GM23248 (cell line): Measurements from ENCODE around the gene C1orf174.

Experiments used
- EZH2 ChIP-seq: fragments of 200-600 bp; sonication (generic); IDR thresholded peaks from 2 replicates; pipeline ENCODE4 v1.6.1; 2018; ENCODE audit warnings: antibody characterized with exemption, mild to moderate bottlenecking; ENCODE audit not compliant: insufficient read depth, poor library complexity, severe bottlenecking
- EZH2phosphoT487 ChIP-seq: fragments of 200-600 bp; sonication (generic); IDR thresholded peaks from 2 replicates; pipeline ENCODE4 v1.6.1; 2018; ENCODE audit warnings: antibody characterized with exemption, moderate library complexity, mild to moderate bottlenecking, low read depth; ENCODE audit not compliant: insufficient read depth

DNA sequence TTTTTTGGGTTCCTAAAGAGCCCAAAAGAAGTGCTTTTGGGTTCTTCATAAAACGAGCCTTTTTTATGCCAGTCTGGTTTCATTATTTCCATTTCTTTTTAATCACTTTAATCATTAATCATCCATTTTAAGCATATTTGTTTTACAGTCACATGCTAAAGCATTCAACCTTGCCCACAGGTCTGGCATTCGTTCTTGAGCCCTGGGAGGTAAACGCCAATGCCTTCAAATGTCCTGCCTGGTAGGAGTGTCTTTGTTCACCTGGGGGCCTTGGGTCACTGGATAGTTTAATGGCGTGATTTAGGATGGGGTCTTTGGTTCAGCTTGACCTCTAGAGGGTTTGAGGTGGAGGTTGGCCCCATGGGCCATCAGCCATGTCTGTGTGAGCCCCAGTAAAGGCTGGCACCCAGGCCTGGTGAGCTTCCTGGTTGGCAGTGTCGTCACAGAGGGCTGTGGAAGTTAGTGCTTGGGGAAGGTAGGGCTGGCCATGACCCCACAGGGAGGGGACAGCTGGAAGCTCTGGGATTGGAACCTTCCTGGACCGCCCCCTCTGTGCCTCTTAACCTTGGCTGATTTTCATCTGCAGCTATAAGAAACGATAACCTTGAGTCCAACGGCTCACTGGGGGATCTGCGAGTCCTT, 20.2 kb downstream of the C1orf174 start:
- no peak for TF ChIP-seq EZH2
- TF ChIP-seq EZH2phosphoT487 = no peak
